ENCODE measurements around the gene PLCH1.

The PLCH1 gene

GRCh38 chr3:155745795-155746550, 1.1 kb upstream of the PLCH1 start:
- Histone ChIP-seq H4K91ac (ENCODE audit: low read length) (no peak overlapping the region), H2BK15ac (ENCODE audit: low read depth, poor library complexity, severe bottlenecking) (no peak overlapping the region), H2AK5ac (ENCODE audit: low read length, severe bottlenecking) (no peak overlapping the region), H3K14ac (ENCODE audit: low read length in 2 of 2) (no peak overlapping the region), H3K23ac (ENCODE audit: low read length in 2 of 2) (no peak overlapping the region), H3K18ac (ENCODE audit: low read depth in 1 of 2, low read length in 2 of 2) (no peak overlapping the region), H2AFZ (ENCODE audit: low read depth, low read length) (no peak overlapping the region), H3K9ac (ENCODE audit: low read length) (no peak overlapping the region), H3K4ac (ENCODE audit: low read depth in 1 of 2, low read length in 2 of 2) (no peak overlapping the region), H3K4me1 (ENCODE audit: control insufficient read depth, insufficient read depth, low read depth, low read length) (peaks cover 4% of the 10 kb centered on the region), H2BK12ac (ENCODE audit: low read length in 2 of 2) (no peak overlapping the region), H3K4me3 (ENCODE audit: insufficient read depth in 1 of 2, low read depth in 1 of 2, low read length in 2 of 2) (no peak overlapping the region), H3K4me2 (ENCODE audit: low read length, poor library complexity, severe bottlenecking) (no peak overlapping the region), H3K27me3 (ENCODE audit: control insufficient read depth in 1 of 2, insufficient read depth in 1 of 2, low read length in 2 of 2) (peaks cover 0 to 23% of the 10 kb centered on the region in 2 experiments), H3K9me3 (ENCODE audit: control insufficient read depth, low read length) (no peaks in the 10 kb centered on the region), H3K79me1 (replicated peaks; ENCODE audit: low read length, poor library complexity, severe bottlenecking) (no peaks in the 10 kb centered on the region), H3K36me3 (ENCODE audit: control insufficient read depth in 1 of 2, insufficient read depth in 2 of 2, low read depth in 1 of 2, low read length in 2 of 2) (no peaks in the 10 kb centered on the region), H2BK120ac (ENCODE audit: low read depth, low read length) (no peak overlapping the region), H3K27ac (ENCODE audit: low read length, poor library complexity, severe bottlenecking) (no peak overlapping the region), H4K8ac (ENCODE audit: low read length) (no peak overlapping the region), H2BK5ac (ENCODE audit: low read depth, low read length, poor library complexity, severe bottlenecking) (no peak overlapping the region)
- 19% methylated on average over 18 of the region's 19 CpGs for WGBS
- peak; percentile 38 for DNase-seq

- Histone ChIP-seq H3K4me1 (ENCODE audit: control insufficient read depth, insufficient read depth, low read depth, low read length) (peaks cover 4% of the 10 kb centered on the region), H3K36me3 (ENCODE audit: control insufficient read depth in 1 of 2, insufficient read depth in 2 of 2, low read depth in 1 of 2, low read length in 2 of 2) (no peaks in the 10 kb centered on the region), H3K27ac (ENCODE audit: low read length, poor library complexity, severe bottlenecking) (no peak overlapping the region), H3K4me2 (ENCODE audit: low read length, poor library complexity, severe bottlenecking) (peak overlapping the region; percentile 87), H3K4me3 (ENCODE audit: insufficient read depth in 1 of 2, low read depth in 1 of 2, low read length in 2 of 2) (peak overlapping the region; percentile 74 to 89), H2AFZ (ENCODE audit: low read depth, low read length) (peak overlapping the region; percentile 55), H2AK5ac (ENCODE audit: low read length, severe bottlenecking) (no peak overlapping the region), H3K23ac (ENCODE audit: low read length in 2 of 2) (no peak overlapping the region), H3K9ac (ENCODE audit: low read length) (peak overlapping the region; percentile 84), H3K4ac (ENCODE audit: low read depth in 1 of 2, low read length in 2 of 2) (no peak overlapping the region), H2BK12ac (ENCODE audit: low read length in 2 of 2) (peak overlapping the region in 1 of 2 experiments; percentile 22), H2BK120ac (ENCODE audit: low read depth, low read length) (no peak overlapping the region), H2BK15ac (ENCODE audit: low read depth, poor library complexity, severe bottlenecking) (no peak overlapping the region), H3K18ac (ENCODE audit: low read depth in 1 of 2, low read length in 2 of 2) (peak overlapping the region in 1 of 2 experiments; percentile 14), H3K79me1 (replicated peaks; ENCODE audit: low read length, poor library complexity, severe bottlenecking) (no peaks in the 10 kb centered on the region), H3K14ac (ENCODE audit: low read length in 2 of 2) (no peak overlapping the region), H4K91ac (ENCODE audit: low read length) (no peak overlapping the region), H4K8ac (ENCODE audit: low read length) (no peak overlapping the region), H2BK5ac (ENCODE audit: low read depth, low read length, poor library complexity, severe bottlenecking) (no peak overlapping the region), H3K9me3 (ENCODE audit: control insufficient read depth, low read length) (no peaks in the 10 kb centered on the region), H3K27me3 (ENCODE audit: control insufficient read depth in 1 of 2, insufficient read depth in 1 of 2, low read length in 2 of 2) (peaks cover 0 to 23% of the 10 kb centered on the region in 2 experiments)
- WGBS = under 1% methylated on average over 48 of the region's 48 CpGs
- DNase-seq = peak; percentile 46
Observed at GRCh38 chr3:155744010-155744625, 753 bp downstream of the PLCH1 start.

DNA sequence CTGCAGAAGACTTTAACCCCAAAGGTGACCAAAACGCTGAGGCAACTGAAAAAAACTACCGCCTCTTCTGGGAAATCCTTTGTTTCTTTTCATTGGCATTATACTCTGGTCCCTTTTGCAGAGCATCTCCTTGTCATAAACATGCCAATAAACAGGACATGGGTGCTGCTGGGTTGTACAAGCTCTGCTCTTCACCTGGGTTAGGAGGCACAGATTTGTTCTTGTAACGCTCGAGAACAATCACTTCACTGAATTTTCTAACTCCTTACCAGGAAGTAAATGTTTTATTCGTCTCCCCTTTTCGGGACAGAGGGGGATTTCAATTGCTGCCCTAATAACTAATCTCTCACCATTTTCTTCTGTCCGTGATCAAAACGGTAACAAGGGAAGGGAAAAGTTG, 1.3 kb downstream of the PLCH1 start:
- Histone ChIP-seq H2AFZ (ENCODE audit: low read depth, low read length) (no peak overlapping the region), H2BK15ac (ENCODE audit: low read depth, poor library complexity, severe bottlenecking) (no peak overlapping the region), H3K4me2 (ENCODE audit: low read length, poor library complexity, severe bottlenecking) (peak overlapping the region; percentile 87), H3K23ac (ENCODE audit: low read length in 2 of 2) (no peak overlapping the region), H3K9ac (ENCODE audit: low read length) (peak overlapping the region; percentile 84), H3K4ac (ENCODE audit: low read depth in 1 of 2, low read length in 2 of 2) (no peak overlapping the region), H3K79me1 (replicated peaks; ENCODE audit: low read length, poor library complexity, severe bottlenecking) (no peaks in the 10 kb centered on the region), H2BK5ac (ENCODE audit: low read depth, low read length, poor library complexity, severe bottlenecking) (no peak overlapping the region), H3K4me1 (ENCODE audit: control insufficient read depth, insufficient read depth, low read depth, low read length) (peaks cover 5% of the 10 kb centered on the region), H3K18ac (ENCODE audit: low read depth in 1 of 2, low read length in 2 of 2) (no peak overlapping the region), H4K8ac (ENCODE audit: low read length) (no peak overlapping the region), H3K9me3 (ENCODE audit: control insufficient read depth, low read length) (no peaks in the 10 kb centered on the region), H2BK12ac (ENCODE audit: low read length in 2 of 2) (no peak overlapping the region), H4K91ac (ENCODE audit: low read length) (no peak overlapping the region), H2BK120ac (ENCODE audit: low read depth, low read length) (no peak overlapping the region), H3K4me3 (ENCODE audit: insufficient read depth in 1 of 2, low read depth in 1 of 2, low read length in 2 of 2) (peak overlapping the region in 1 of 2 experiments; percentile 89), H3K27ac (ENCODE audit: low read length, poor library complexity, severe bottlenecking) (no peak overlapping the region), H3K27me3 (ENCODE audit: control insufficient read depth in 1 of 2, insufficient read depth in 1 of 2, low read length in 2 of 2) (peaks cover 0 to 23% of the 10 kb centered on the region in 2 experiments), H3K14ac (ENCODE audit: low read length in 2 of 2) (no peak overlapping the region), H3K36me3 (ENCODE audit: control insufficient read depth in 1 of 2, insufficient read depth in 2 of 2, low read depth in 1 of 2, low read length in 2 of 2) (no peaks in the 10 kb centered on the region), H2AK5ac (ENCODE audit: low read length, severe bottlenecking) (no peak overlapping the region)
- 41% methylated on average over 6 of the region's 8 CpGs for WGBS
- peak; percentile 10 for DNase-seq

GRCh38 chr3:155742349-155742965, 2.4 kb downstream of the PLCH1 start:
- Histone ChIP-seq H4K91ac (ENCODE audit: low read length) (no peak overlapping the region), H3K9me3 (ENCODE audit: control insufficient read depth, low read length) (no peaks in the 10 kb centered on the region), H3K23ac (ENCODE audit: low read length in 2 of 2) (no peak overlapping the region), H2BK5ac (ENCODE audit: low read depth, low read length, poor library complexity, severe bottlenecking) (no peak overlapping the region), H3K27me3 (ENCODE audit: control insufficient read depth in 1 of 2, insufficient read depth in 1 of 2, low read length in 2 of 2) (peaks cover 0 to 23% of the 10 kb centered on the region in 2 experiments), H3K18ac (ENCODE audit: low read depth in 1 of 2, low read length in 2 of 2) (no peak overlapping the region), H4K8ac (ENCODE audit: low read length) (no peak overlapping the region), H3K4me3 (ENCODE audit: insufficient read depth in 1 of 2, low read depth in 1 of 2, low read length in 2 of 2) (no peak overlapping the region), H2AK5ac (ENCODE audit: low read length, severe bottlenecking) (no peak overlapping the region), H3K27ac (ENCODE audit: low read length, poor library complexity, severe bottlenecking) (no peak overlapping the region), H3K9ac (ENCODE audit: low read length) (no peak overlapping the region), H2BK12ac (ENCODE audit: low read length in 2 of 2) (no peak overlapping the region), H3K4me2 (ENCODE audit: low read length, poor library complexity, severe bottlenecking) (no peak overlapping the region), H3K14ac (ENCODE audit: low read length in 2 of 2) (no peak overlapping the region), H2BK15ac (ENCODE audit: low read depth, poor library complexity, severe bottlenecking) (no peak overlapping the region), H2AFZ (ENCODE audit: low read depth, low read length) (no peak overlapping the region), H3K4ac (ENCODE audit: low read depth in 1 of 2, low read length in 2 of 2) (no peak overlapping the region), H3K4me1 (ENCODE audit: control insufficient read depth, insufficient read depth, low read depth, low read length) (peaks cover 10% of the 10 kb centered on the region), H3K79me1 (replicated peaks; ENCODE audit: low read length, poor library complexity, severe bottlenecking) (no peaks in the 10 kb centered on the region), H2BK120ac (ENCODE audit: low read depth, low read length) (no peak overlapping the region), H3K36me3 (ENCODE audit: control insufficient read depth in 1 of 2, insufficient read depth in 2 of 2, low read depth in 1 of 2, low read length in 2 of 2) (no peaks in the 10 kb centered on the region)
- peak; percentile 5 for DNase-seq
- WGBS = 75% methylated on average over 4 of the region's 5 CpGs
